22Rv1 (cell line): ENCODE measurements around the gene CSTF3.

ENCODE experiments used
- H3K27ac ChIP-seq: fragments of 450-650 bp; 2 replicates; pipeline ENCODE4 v1.5.1; 2017
- CTCF ChIP-seq: fragments of 450-650 bp; IDR thresholded peaks from 2 replicates; pipeline ENCODE4 v1.5.1; 2017; ENCODE audit warnings: mild to moderate bottlenecking
- ZFX ChIP-seq: fragments of 450-650 bp; IDR thresholded peaks from 2 replicates; pipeline ENCODE4 v1.6.1; 2017; ENCODE audit warnings: antibody characterized with exemption, borderline replicate concordance

CSTF3 gene

GRCh38 chr11:33064033-33064825 is 97.1 kb downstream of the CSTF3 start:
- no peak overlapping the region for H3K27ac ChIP-seq
- TF ChIP-seq ZFX (no peak), CTCF (no peak)

GRCh38 chr11:33063326-33063881 is 97.9 kb downstream of the CSTF3 start:
- H3K27ac ChIP-seq = no peak overlapping the region
- TF ChIP-seq CTCF = no peak
- no peak for TF ChIP-seq ZFX

- TF ChIP-seq CTCF = no peak
- TF ChIP-seq ZFX = no peak
- H3K27ac ChIP-seq = peak overlapping the region; percentile 52; the same call in 1 of the 2 replicates
Measured at GRCh38 chr11:33062137-33062536, 99.1 kb downstream of the CSTF3 start.

GRCh38 chr11:33060271-33060670 is 101.0 kb downstream of the CSTF3 start:
- no peak for TF ChIP-seq ZFX
- TF ChIP-seq CTCF = no peak
- no peak overlapping the region; the same call in 1 of the 2 replicates for H3K27ac ChIP-seq

GRCh38 chr11:33059331-33060007 is 101.8 kb downstream of the CSTF3 start:
- TF ChIP-seq CTCF (no peak), ZFX (no peak)
- no peak overlapping the region for H3K27ac ChIP-seq

- no peak overlapping the region for H3K27ac ChIP-seq
- TF ChIP-seq ZFX (no peak), CTCF (no peak)
Measured at GRCh38 chr11:33057284-33057683, 104.0 kb downstream of the CSTF3 start.

- TF ChIP-seq CTCF (no peak), ZFX (no peak)
Measured at GRCh38 chr11:33055375-33055774, 105.9 kb downstream of the CSTF3 start.

More at GRCh38 chr11:33055375-33055774, 105.9 kb downstream of the CSTF3 start:
- H3K27ac ChIP-seq = no peak overlapping the region
